ENCODE measurements around the gene TTBK2. TPM values are rescaled to one million over a fixed set of nuclear protein-coding genes. Genes with fewer than 3 reads are reported as not detected.
A peak's percentile ranks its signal among the peaks of the same experiment; 100 is the strongest.

Gene TTBK2
- total and polyA plus RNA-seq, 10 of the 15 experiments (the other 5 are each of a cell fraction or from before 2014, with no cell fraction given): 0.66 to 9.1 (median 3.7) TPM

DNA sequence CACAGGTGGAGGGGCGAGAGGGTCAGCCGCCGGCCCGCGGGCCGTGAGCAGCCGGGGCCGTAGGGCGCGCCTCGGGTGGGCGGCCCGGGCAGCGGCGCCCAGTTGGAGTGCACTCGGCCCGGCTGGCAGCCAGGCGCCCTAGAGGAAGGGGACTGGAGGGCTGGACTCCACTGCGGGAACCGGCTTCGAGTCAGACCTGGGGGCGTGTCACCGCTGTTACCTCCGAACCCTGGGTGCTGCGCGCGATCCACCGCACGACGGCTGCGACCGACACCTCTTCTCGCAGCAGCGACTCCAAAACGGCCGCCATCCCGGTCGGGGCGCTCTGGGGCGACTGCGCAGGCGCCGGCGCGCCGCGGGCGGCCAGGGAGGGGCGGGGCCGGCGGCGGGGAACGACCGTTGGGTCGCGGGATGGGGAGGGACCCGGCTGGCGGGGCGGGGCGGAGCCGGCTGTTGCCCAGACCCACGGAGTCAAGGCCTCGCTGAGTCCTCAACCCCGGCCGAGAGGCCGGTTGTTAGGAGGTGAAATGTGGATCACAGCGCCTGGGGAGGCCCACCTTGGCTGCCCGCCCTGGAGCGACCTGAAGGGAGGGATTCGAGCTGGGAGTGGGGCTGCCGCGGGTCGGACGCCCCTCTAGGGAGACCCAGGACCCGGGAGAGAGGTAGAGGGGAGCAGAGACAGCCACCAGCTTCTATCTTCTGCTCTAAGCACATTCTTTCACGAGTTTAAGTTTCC lies 183.6 kb downstream of the TTBK2 start, which contains the start of gene CDAN1:
Gene CDAN1, minus strand, starts transcription at position 336 of the 736 bp plus-strand sequence. Its CDS starts 26 bp downstream, at position 310.
- Histone ChIP-seq H3K4me3 (peak within 1 kb of the TSS; percentile 88), H2AFZ (ENCODE audit: control insufficient read depth, low read depth, low read length) (peak within 1 kb of the TSS; percentile 94), H3K27ac (ENCODE audit: control insufficient read depth, insufficient read depth) (peak within 1 kb of the TSS; percentile 76), H3K36me3 (ENCODE audit: control insufficient read depth in 2 of 2, insufficient read depth in 2 of 2, low read length in 1 of 2) (peaks cover 6 to 7% of the 10 kb centered on the region in 2 experiments; a peak in 3 of 4 replicates), H3K9me3 (replicated peaks; ENCODE audit: control insufficient read depth, insufficient read depth, low read length) (no peaks in the 10 kb centered on the region), H3K79me2 (ENCODE audit: control insufficient read depth, insufficient read depth, low read length) (peaks cover 6% of the 10 kb centered on the region), H3K4me2 (ENCODE audit: control insufficient read depth, insufficient read depth) (peak within 1 kb of the TSS; percentile 94), H3K27me3 (replicated peaks in 1 of 2; ENCODE audit: control insufficient read depth in 2 of 2, insufficient read depth in 2 of 2, low read length in 1 of 2) (no peaks in the 10 kb centered on the region), H3K4me1 (ENCODE audit: control insufficient read depth, insufficient read depth, low read length) (peaks cover 18% of the 10 kb centered on the region), H3K9ac (ENCODE audit: control insufficient read depth, insufficient read depth, low read length) (peak within 1 kb of the TSS; percentile 80), H4K20me1 (ENCODE audit: control insufficient read depth, insufficient read depth) (no peaks in the 10 kb centered on the region)
- CTCF ChIA-PET: interaction anchor here (6.2 kb wide), 1 partner anchor 189 kb away, joined by 26 read pairs; no protein-coding TSS in a partner anchor
- no TSS peak for BruUV-seq (replicated peaks)
- 2% methylated on average over 57 of the region's 76 CpGs for WGBS (ENCODE audit: insufficient coverage, insufficient replicate concordance, low lambda C conversion rate, missing lambda C conversion rate)
- in situ Hi-C loops (cut with MboI) (no loop called here), intact Hi-C loops (cut with micrococcal nuclease; ENCODE audit: unreplicated experiment) (loop anchor here (10.0 kb wide), 1 partner anchor 188 kb away; the partner anchor contains the start of gene TTBK2)
- FAIRE-seq (peak; percentile 89), DNase-seq (ENCODE audit: low read depth, low spot score) (no peak), ATAC-seq (peak; percentile 97)
- SMC1A ChIA-PET (ENCODE audit: uncharacterized antibody, unreplicated experiment): interaction anchor here (0.6 kb wide), 1 partner anchor 80 kb away, joined by 3 read pairs; no protein-coding TSS in a partner anchor
- POLR2A ChIA-PET: interaction anchor here (0.5 to 1.0 kb wide), 2 partner anchors 20 to 1543 kb away, joined by 3 to 5 read pairs; no protein-coding TSS in a partner anchor
- RAD21 ChIA-PET (ENCODE audit: unreplicated experiment): interaction anchor here (1.0 kb wide), 1 partner anchor 640 kb away, joined by 3 read pairs; no protein-coding TSS in a partner anchor
- TF ChIP-seq CHD1 (IDR thresholded peaks at IDR 0.05; ENCODE audit: low read depth, low read length): no peak
- no peak for TF ChIP-seq SMAD5 (IDR thresholded peaks at IDR 0.05; ENCODE audit: low read depth)
- TF ChIP-seq MYC (IDR thresholded peaks at IDR 0.05; ENCODE audit: insufficient read depth, insufficient read length, insufficient replicate concordance, low read length, severe bottlenecking): no peak
- TF ChIP-seq, protein P1, sequence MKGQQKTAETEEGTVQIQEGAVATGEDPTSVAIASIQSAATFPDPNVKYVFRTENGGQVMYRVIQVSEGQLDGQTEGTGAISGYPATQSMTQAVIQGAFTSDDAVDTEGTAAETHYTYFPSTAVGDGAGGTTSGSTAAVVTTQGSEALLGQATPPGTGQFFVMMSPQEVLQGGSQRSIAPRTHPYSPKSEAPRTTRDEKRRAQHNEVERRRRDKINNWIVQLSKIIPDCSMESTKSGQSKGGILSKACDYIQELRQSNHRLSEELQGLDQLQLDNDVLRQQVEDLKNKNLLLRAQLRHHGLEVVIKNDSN (IDR thresholded peaks at IDR 0.05; ENCODE audit: borderline replicate concordance, extremely low read length, insufficient read depth, low read depth, low read length): no peak
- TF ChIP-seq, protein P2, sequence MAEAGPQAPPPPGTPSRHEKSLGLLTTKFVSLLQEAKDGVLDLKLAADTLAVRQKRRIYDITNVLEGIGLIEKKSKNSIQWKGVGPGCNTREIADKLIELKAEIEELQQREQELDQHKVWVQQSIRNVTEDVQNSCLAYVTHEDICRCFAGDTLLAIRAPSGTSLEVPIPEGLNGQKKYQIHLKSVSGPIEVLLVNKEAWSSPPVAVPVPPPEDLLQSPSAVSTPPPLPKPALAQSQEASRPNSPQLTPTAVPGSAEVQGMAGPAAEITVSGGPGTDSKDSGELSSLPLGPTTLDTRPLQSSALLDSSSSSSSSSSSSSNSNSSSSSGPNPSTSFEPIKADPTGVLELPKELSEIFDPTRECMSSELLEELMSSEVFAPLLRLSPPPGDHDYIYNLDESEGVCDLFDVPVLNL (IDR thresholded peaks at IDR 0.05; ENCODE audit: low read depth, low read length): no peak
- TF ChIP-seq NR2F1 (conservative IDR thresholded peaks at IDR 0.05): 0 out of 2 replicates have a peak, but pooled peaks have one; percentile 46
- no peak for TF ChIP-seq MEF2A (IDR thresholded peaks at IDR 0.05; ENCODE audit: insufficient read depth, low read depth, low read length)
- no peak for TF ChIP-seq JUNB (IDR thresholded peaks at IDR 0.05)
- no peak for TF ChIP-seq EP300 (IDR thresholded peaks at IDR 0.05; ENCODE audit: borderline replicate concordance in 1 of 2, control insufficient read depth in 1 of 2, low read depth in 2 of 2, low read length in 2 of 2)
- no peak for TF ChIP-seq RUNX3 (IDR thresholded peaks at IDR 0.05; ENCODE audit: low read length)
- peak; percentile 55 for TF ChIP-seq NRF1 (conservative IDR thresholded peaks at IDR 0.05; ENCODE audit: low read depth, low read length)
- no peak for TF ChIP-seq ASH2L (IDR thresholded peaks at IDR 0.05; ENCODE audit: borderline replicate concordance, low read depth)
- peak; percentile 56; the same call in 1 of the 2 replicates for TF ChIP-seq BACH1 (IDR thresholded peaks at IDR 0.05; ENCODE audit: borderline replicate concordance)
- no peak for TF ChIP-seq CBX3 (IDR thresholded peaks at IDR 0.05; ENCODE audit: borderline replicate concordance, low read depth)
- no peak for TF ChIP-seq NR2C2 (IDR thresholded peaks at IDR 0.05; ENCODE audit: borderline replicate concordance, control insufficient read depth, insufficient read length, low read depth)
- TF ChIP-seq EGR1 (IDR thresholded peaks at IDR 0.05; ENCODE audit: borderline replicate concordance in 1 of 2, low read depth in 2 of 2, low read length in 2 of 2): no peak
- no peak for TF ChIP-seq GABPA (IDR thresholded peaks at IDR 0.05; ENCODE audit: low read depth)
- TF ChIP-seq, protein P3, sequence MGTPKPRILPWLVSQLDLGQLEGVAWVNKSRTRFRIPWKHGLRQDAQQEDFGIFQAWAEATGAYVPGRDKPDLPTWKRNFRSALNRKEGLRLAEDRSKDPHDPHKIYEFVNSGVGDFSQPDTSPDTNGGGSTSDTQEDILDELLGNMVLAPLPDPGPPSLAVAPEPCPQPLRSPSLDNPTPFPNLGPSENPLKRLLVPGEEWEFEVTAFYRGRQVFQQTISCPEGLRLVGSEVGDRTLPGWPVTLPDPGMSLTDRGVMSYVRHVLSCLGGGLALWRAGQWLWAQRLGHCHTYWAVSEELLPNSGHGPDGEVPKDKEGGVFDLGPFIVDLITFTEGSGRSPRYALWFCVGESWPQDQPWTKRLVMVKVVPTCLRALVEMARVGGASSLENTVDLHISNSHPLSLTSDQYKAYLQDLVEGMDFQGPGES (IDR thresholded peaks at IDR 0.05): no peak
- TF ChIP-seq, protein P4, sequence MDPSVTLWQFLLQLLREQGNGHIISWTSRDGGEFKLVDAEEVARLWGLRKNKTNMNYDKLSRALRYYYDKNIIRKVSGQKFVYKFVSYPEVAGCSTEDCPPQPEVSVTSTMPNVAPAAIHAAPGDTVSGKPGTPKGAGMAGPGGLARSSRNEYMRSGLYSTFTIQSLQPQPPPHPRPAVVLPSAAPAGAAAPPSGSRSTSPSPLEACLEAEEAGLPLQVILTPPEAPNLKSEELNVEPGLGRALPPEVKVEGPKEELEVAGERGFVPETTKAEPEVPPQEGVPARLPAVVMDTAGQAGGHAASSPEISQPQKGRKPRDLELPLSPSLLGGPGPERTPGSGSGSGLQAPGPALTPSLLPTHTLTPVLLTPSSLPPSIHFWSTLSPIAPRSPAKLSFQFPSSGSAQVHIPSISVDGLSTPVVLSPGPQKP (IDR thresholded peaks at IDR 0.05; ENCODE audit: low read depth, low read length): no peak
